Measurements from ENCODE around the gene GPRIN1.

DNA sequence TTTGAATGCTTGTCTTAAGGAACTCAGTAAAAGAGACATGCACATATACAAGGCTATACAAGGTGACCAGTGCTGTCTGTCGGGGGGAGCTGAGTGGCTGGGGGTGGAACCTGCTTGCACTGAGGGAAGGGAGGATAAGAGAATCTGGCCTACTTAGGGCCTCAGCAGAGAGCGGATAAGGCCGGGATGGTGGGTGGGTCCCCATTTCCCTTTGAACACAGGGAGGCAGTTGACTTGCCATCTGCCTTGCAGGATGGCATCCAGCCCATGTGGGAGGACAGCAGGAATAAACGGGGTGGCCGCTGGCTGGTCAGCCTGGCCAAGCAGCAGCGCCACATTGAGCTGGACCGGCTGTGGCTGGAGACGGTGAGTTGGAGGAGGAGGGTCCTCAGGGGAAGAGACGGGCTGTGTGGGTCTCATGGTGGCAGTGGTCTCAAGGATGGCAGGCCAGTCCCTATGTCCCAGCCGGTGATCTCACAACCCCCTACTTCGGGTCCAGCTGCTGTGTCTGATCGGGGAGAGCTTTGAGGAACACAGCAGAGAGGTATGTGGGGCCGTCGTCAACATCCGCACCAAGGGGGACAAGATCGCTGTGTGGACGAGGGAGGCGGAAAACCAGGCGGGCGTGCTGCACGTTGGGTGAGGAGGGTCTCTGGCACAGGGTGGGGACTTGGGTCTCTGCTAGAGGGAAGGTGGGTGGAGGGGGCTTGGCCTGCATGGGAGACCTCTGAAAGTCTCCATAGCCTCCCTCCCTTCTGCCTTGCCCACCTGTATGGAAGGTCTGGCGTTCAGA lies 35.1 kb upstream of the GPRIN1 start:
- TF ChIP-seq RAD21 (IDR thresholded peaks at IDR 0.05; ENCODE audit: low read length) (no peak), MAFK (IDR thresholded peaks at IDR 0.05; ENCODE audit: low read depth, low read length) (no peak), CEBPB (IDR thresholded peaks at IDR 0.05; ENCODE audit: low read depth, low read length) (no peak), MXI1 (IDR thresholded peaks at IDR 0.05; ENCODE audit: borderline replicate concordance, low read depth, low read length) (no peak), POLR2A (IDR thresholded peaks at IDR 0.05; ENCODE audit: low read depth, low read length) (no peak), BHLHE40 (IDR thresholded peaks at IDR 0.05; ENCODE audit: low read depth, low read length) (no peak), RCOR1 (IDR thresholded peaks at IDR 0.05; ENCODE audit: insufficient replicate concordance, low read length) (no peak)
- TF ChIP-seq, protein P1, sequence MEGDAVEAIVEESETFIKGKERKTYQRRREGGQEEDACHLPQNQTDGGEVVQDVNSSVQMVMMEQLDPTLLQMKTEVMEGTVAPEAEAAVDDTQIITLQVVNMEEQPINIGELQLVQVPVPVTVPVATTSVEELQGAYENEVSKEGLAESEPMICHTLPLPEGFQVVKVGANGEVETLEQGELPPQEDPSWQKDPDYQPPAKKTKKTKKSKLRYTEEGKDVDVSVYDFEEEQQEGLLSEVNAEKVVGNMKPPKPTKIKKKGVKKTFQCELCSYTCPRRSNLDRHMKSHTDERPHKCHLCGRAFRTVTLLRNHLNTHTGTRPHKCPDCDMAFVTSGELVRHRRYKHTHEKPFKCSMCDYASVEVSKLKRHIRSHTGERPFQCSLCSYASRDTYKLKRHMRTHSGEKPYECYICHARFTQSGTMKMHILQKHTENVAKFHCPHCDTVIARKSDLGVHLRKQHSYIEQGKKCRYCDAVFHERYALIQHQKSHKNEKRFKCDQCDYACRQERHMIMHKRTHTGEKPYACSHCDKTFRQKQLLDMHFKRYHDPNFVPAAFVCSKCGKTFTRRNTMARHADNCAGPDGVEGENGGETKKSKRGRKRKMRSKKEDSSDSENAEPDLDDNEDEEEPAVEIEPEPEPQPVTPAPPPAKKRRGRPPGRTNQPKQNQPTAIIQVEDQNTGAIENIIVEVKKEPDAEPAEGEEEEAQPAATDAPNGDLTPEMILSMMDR (conservative IDR thresholded peaks at IDR 0.05; ENCODE audit: low read depth, low read length): no peak
- TF ChIP-seq, protein P2, sequence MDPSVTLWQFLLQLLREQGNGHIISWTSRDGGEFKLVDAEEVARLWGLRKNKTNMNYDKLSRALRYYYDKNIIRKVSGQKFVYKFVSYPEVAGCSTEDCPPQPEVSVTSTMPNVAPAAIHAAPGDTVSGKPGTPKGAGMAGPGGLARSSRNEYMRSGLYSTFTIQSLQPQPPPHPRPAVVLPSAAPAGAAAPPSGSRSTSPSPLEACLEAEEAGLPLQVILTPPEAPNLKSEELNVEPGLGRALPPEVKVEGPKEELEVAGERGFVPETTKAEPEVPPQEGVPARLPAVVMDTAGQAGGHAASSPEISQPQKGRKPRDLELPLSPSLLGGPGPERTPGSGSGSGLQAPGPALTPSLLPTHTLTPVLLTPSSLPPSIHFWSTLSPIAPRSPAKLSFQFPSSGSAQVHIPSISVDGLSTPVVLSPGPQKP (IDR thresholded peaks at IDR 0.05; ENCODE audit: borderline replicate concordance, low read depth, low read length): no peak
- TF ChIP-seq, protein P3, sequence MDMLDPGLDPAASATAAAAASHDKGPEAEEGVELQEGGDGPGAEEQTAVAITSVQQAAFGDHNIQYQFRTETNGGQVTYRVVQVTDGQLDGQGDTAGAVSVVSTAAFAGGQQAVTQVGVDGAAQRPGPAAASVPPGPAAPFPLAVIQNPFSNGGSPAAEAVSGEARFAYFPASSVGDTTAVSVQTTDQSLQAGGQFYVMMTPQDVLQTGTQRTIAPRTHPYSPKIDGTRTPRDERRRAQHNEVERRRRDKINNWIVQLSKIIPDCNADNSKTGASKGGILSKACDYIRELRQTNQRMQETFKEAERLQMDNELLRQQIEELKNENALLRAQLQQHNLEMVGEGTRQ (IDR thresholded peaks at IDR 0.05; ENCODE audit: low read depth, low read length): no peak

Measured in IMR-90 (cell line).